Liver (tissue), 9 donors: ENCODE data around the gene MAP2K4. TPM values are rescaled to one million over a fixed set of nuclear protein-coding genes. Genes with fewer than 3 reads are reported as not detected.

Experiments
- DNase-seq: peaks from one replicate; pipeline ENCODE4 v3.0.0-alpha.2; 2017; ENCODE audit warnings: low spot score
- H3K27ac ChIP-seq, 2 donors: one replicate each; pipeline ENCODE4 v1.7.0; 2013; ENCODE audit warnings: inconsistent platforms in 2 of 2, low read length in 2 of 2, control low read depth in 1 of 2, low read depth in 1 of 2, mild to moderate bottlenecking in 1 of 2
- H3K27me3 ChIP-seq, 4 donors: one replicate each; pipeline versions ENCODE4 v1.6.1 to v1.7.0; 2013; ENCODE audit warnings: low read length in 3 of 4, inconsistent platforms in 1 of 4, mild to moderate bottlenecking in 1 of 4, moderate library complexity in 1 of 4; ENCODE audit not compliant: control insufficient read depth in 4 of 4, insufficient read depth in 4 of 4
- H3K36me3 ChIP-seq, 4 donors: one replicate each; pipeline versions ENCODE4 v1.6.1 to v1.7.0; 2013; ENCODE audit warnings: low read length in 3 of 4, mild to moderate bottlenecking in 3 of 4, low read depth in 1 of 4, moderate library complexity in 1 of 4; ENCODE audit not compliant: control insufficient read depth in 4 of 4, insufficient read depth in 3 of 4
- H3K4me1 ChIP-seq, 4 donors: one replicate each; pipeline versions ENCODE4 v1.6.1 to v1.7.0; 2013; ENCODE audit warnings: low read length in 3 of 4, mild to moderate bottlenecking in 3 of 4, moderate library complexity in 1 of 4; ENCODE audit not compliant: control insufficient read depth in 4 of 4, insufficient read depth in 4 of 4
- H3K4me3 ChIP-seq, 3 donors: one replicate each; pipeline versions ENCODE4 v1.6.1 to v1.7.0; 2013; ENCODE audit warnings: low read length in 3 of 3, control low read depth in 1 of 3, low read depth in 1 of 3, mild to moderate bottlenecking in 1 of 3
- H3K9ac ChIP-seq, 2 donors: one replicate each; pipeline ENCODE4 v1.7.0; 2013; ENCODE audit warnings: low read length in 2 of 2, mild to moderate bottlenecking in 2 of 2, moderate library complexity in 2 of 2, control low read depth in 1 of 2, low read depth in 1 of 2
- H3K9me3 ChIP-seq, 4 donors: one replicate each; pipeline versions ENCODE4 v1.6.1 to v1.7.0; 2013; ENCODE audit warnings: low read length in 3 of 4; ENCODE audit not compliant: control insufficient read depth in 4 of 4
- ATF3 ChIP-seq: IDR thresholded peaks from 2 replicates; pipeline ENCODE4 v1.6.1; 2016; ENCODE audit warnings: antibody characterized with exemption
- EGR1 ChIP-seq, 2 donors: IDR thresholded peaks; 2 replicates each; pipeline ENCODE4 v1.6.1; 2016 to 2018; ENCODE audit warnings: antibody characterized with exemption in 2 of 2, low read depth in 2 of 2
- FOXA1 ChIP-seq: IDR thresholded peaks from 2 replicates; pipeline ENCODE4 v1.6.1; 2016; ENCODE audit warnings: antibody characterized with exemption
- FOXA2 ChIP-seq: IDR thresholded peaks from 2 replicates; pipeline ENCODE4 v1.6.1; 2016; ENCODE audit warnings: antibody characterized with exemption
- GABPA ChIP-seq, 2 donors: IDR thresholded peaks in 1 of 2; conservative IDR thresholded peaks in 1 of 2; 2 replicates each; pipeline ENCODE4 v1.6.1; 2016; ENCODE audit warnings: antibody characterized with exemption in 2 of 2, mild to moderate bottlenecking in 1 of 2, moderate library complexity in 1 of 2
- HNF4A ChIP-seq, 2 donors: conservative IDR thresholded peaks; 2 replicates each; pipeline ENCODE4 v1.6.1; 2016; ENCODE audit warnings: antibody characterized with exemption in 2 of 2, mild to moderate bottlenecking in 2 of 2
- HNF4G ChIP-seq: IDR thresholded peaks from 2 replicates; pipeline ENCODE4 v1.6.1; 2016; ENCODE audit warnings: antibody characterized with exemption
- JUND ChIP-seq, 2 donors: IDR thresholded peaks; 2 replicates each; pipeline ENCODE4 v1.6.1; 2016; ENCODE audit warnings: antibody characterized with exemption in 2 of 2
- MAX ChIP-seq: IDR thresholded peaks from 2 replicates; pipeline ENCODE4 v1.6.1; 2016; ENCODE audit warnings: antibody characterized with exemption
- NR2F2 ChIP-seq: IDR thresholded peaks from 2 replicates; pipeline ENCODE4 v1.6.1; 2016; ENCODE audit warnings: antibody characterized with exemption
- RAD21 ChIP-seq, 2 donors: IDR thresholded peaks; 2 replicates each; pipeline ENCODE4 v1.6.1; 2016; ENCODE audit warnings: antibody characterized with exemption in 2 of 2, mild to moderate bottlenecking in 2 of 2
- RXRA ChIP-seq, 2 donors: IDR thresholded peaks; 2 replicates each; pipeline ENCODE4 v1.6.1; 2017 to 2018; ENCODE audit warnings: antibody characterized with exemption in 2 of 2, mild to moderate bottlenecking in 1 of 2
- SP1 ChIP-seq: IDR thresholded peaks from 2 replicates; pipeline ENCODE4 v1.6.1; 2018; ENCODE audit warnings: antibody characterized with exemption, mild to moderate bottlenecking
- TAF1 ChIP-seq: conservative IDR thresholded peaks from 2 replicates; pipeline ENCODE4 v1.6.1; 2016; ENCODE audit warnings: antibody characterized with exemption, mild to moderate bottlenecking
- YY1 ChIP-seq: IDR thresholded peaks from 2 replicates; pipeline ENCODE4 v1.6.1; 2016; ENCODE audit warnings: antibody characterized with exemption, mild to moderate bottlenecking
- WGBS: extraction: QIAGEN DNeasy Blood & Tissue Kit; methylation state at CpG from one replicate; pipeline ENCODE4 v1.1.7; 2013; 5-methylcytosine and 5-hydroxymethylcytosine counted together
- polyA plus RNA-seq, 2 donors: library from polyadenylated mRNA; stranded (reverse) in 1 of 2; unstranded in 1 of 2; fragments of 200-250 nt in 1 of 2; fragments of >200 nt in 1 of 2; fragmentation: Nextera tagmentation in 1 of 2; extraction: Ambion mirVana in 1 of 2; gene quantifications; one replicate each; pipeline versions ENCODE4 v1.2.1 to v1.2.3, GENCODE V29; 2013 to 2015
- total RNA-seq, 2 donors: library from RNA; depleted of rRNA; stranded (reverse); fragments of >200 nt; gene quantifications; one replicate each; pipeline ENCODE4 v1.2.3, GENCODE V29; 2014
- TF ChIP-seq, protein P1 (sequence below): IDR thresholded peaks from 2 replicates; pipeline ENCODE4 v1.6.1; 2016; ENCODE audit warnings: antibody characterized with exemption, mild to moderate bottlenecking
- TF ChIP-seq, protein P2 (sequence below): IDR thresholded peaks from 2 replicates; pipeline ENCODE4 v1.6.1; 2016; ENCODE audit warnings: antibody characterized with exemption
- donor health status: healthy.
- donor health status: healthy.
- donor health status: healthy.
- donor health status: healthy.
- donor health status: healthy.

The MAP2K4 gene
- total and polyA plus RNA-seq, 4 donors, result 9.2 to 23.8 (median 14.7) TPM

DNA sequence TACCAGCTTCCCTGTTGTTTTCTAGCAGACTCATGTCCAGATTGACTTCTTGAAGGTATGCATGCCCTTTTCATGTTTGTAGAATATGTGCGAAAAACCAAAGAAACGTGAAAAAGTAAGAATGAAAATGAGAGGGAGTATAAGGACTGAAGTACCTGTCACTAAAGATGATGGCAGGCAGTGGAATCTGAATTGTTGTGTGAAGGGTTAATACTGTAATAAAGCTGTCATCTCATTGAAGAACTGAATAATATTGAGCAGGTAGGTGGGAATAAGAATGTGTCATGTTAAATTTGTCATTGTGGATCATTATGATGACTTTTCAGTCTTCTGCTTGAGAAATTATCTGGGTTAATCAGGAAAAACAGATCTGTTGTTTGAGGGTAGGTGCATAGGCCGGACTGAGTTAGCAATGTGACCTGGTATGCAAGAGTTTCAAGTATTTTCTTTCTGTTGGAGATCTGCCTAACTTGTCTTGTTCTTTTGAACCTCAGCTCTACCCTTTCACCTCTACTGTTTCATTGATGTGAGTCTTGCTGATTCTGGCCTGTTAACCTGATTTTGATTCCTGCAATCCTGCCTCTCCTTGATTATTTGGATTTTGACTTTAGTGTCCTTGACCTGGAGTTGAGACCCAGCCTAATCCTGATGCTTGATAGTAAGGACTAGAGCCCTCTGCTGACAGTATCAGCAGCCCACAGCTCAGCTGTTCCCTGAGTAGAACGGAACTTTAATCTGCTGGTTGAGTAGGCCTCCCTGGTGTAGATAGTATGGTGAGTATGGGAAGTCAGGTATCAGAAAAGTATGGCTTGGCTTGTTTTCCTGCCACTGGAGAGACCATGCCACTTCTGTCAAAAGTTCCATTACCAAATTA, 64.6 kb downstream of the MAP2K4 start:
- 88% methylated on average over 4 of the region's 4 CpGs for WGBS
- Histone ChIP-seq H3K4me1 (peaks cover 0 to 4% (median 4%) of the 10 kb centered on the region in 4 donors), H3K9ac (no peak overlapping the region), H3K27me3 (no peaks in the 10 kb centered on the region), H3K9me3 (no peaks in the 10 kb centered on the region), H3K27ac (no peak overlapping the region), H3K36me3 (peaks cover 0 to 6% (median 1%) of the 10 kb centered on the region in 4 donors), H3K4me3 (no peak overlapping the region)
- TF ChIP-seq RXRA (IDR thresholded peaks at IDR 0.05), result peak in 1 of 2 donors; percentile 36
- TF ChIP-seq RAD21 (IDR thresholded peaks at IDR 0.05), result peak in 1 of 2 donors; percentile 35
- peak in 1 of 2 donors; percentile 24 for TF ChIP-seq HNF4A (conservative IDR thresholded peaks at IDR 0.05)
- TF ChIP-seq, protein P1, sequence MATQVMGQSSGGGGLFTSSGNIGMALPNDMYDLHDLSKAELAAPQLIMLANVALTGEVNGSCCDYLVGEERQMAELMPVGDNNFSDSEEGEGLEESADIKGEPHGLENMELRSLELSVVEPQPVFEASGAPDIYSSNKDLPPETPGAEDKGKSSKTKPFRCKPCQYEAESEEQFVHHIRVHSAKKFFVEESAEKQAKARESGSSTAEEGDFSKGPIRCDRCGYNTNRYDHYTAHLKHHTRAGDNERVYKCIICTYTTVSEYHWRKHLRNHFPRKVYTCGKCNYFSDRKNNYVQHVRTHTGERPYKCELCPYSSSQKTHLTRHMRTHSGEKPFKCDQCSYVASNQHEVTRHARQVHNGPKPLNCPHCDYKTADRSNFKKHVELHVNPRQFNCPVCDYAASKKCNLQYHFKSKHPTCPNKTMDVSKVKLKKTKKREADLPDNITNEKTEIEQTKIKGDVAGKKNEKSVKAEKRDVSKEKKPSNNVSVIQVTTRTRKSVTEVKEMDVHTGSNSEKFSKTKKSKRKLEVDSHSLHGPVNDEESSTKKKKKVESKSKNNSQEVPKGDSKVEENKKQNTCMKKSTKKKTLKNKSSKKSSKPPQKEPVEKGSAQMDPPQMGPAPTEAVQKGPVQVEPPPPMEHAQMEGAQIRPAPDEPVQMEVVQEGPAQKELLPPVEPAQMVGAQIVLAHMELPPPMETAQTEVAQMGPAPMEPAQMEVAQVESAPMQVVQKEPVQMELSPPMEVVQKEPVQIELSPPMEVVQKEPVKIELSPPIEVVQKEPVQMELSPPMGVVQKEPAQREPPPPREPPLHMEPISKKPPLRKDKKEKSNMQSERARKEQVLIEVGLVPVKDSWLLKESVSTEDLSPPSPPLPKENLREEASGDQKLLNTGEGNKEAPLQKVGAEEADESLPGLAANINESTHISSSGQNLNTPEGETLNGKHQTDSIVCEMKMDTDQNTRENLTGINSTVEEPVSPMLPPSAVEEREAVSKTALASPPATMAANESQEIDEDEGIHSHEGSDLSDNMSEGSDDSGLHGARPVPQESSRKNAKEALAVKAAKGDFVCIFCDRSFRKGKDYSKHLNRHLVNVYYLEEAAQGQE, result no peak
- DNase-seq, result no peak

DNA sequence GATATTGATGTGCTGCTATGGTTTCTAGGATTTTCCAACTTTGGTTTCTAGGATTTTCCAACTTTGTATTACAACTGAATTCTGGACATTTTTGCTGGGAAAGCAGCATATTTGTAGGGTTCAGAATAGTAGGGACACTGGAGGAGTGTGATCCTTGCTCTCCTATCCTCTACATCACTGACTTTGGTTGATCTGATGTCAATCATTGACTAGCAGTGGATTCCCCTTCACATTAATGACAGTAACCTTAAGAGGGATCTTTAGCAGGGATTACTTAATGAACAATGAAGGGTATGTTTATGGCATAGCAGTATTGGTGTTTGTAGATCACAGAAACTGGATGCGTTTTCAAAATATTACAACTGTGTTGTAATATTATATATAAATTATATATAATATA, 67.4 kb downstream of the MAP2K4 start:
- no peak for DNase-seq
- H3K27ac ChIP-seq, result no peak overlapping the region
- peaks cover 0 to 4% (median 4%) of the 10 kb centered on the region in 4 donors for H3K4me1 ChIP-seq
- WGBS, result 100% methylated on average over 1 of the region's 1 CpG
- no peak overlapping the region for H3K9ac ChIP-seq
- peaks cover 0 to 6% (median 2%) of the 10 kb centered on the region in 4 donors for H3K36me3 ChIP-seq
- no peak overlapping the region for H3K4me3 ChIP-seq
- H3K9me3 ChIP-seq, result no peaks in the 10 kb centered on the region
- TF ChIP-seq RXRA (IDR thresholded peaks at IDR 0.05), result no peak
- TF ChIP-seq EGR1 (IDR thresholded peaks at IDR 0.05; ENCODE audit: low read depth in 2 of 2), result no peak
- no peak for TF ChIP-seq RAD21 (IDR thresholded peaks at IDR 0.05)
- TF ChIP-seq JUND (IDR thresholded peaks at IDR 0.05), result no peak
- TF ChIP-seq ATF3, result no peak
- no peaks in the 10 kb centered on the region for H3K27me3 ChIP-seq

DNA sequence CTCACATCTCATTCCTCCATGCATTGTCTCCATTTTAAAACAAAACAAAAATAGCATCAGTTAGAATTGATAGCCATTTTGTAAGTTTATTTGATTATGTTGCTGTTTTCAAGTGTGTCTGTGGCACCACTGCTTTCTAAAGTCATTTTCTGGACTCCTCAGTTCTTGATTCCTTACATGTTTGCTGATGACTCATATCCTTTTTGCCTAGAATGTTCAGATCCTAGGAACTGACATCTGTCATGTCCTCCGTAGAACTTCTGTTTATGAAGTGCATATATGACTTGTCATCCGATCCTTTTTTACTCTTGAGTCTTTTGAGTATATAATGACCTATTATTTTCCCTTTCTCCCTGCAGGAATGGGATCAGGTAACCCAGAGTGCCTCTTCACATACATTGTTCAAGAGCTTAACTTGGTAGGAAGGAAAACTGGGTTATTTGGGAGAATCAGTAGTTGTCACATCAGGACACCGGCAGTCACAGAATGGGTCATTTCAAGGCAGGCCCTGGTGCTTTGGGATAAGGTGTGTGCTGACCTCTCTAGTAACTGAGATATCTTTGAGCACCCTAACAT, 69.2 kb downstream of the MAP2K4 start:
- Histone ChIP-seq H3K4me3 (no peak overlapping the region), H3K9me3 (no peaks in the 10 kb centered on the region), H3K4me1 (peaks cover 0 to 4% (median 3%) of the 10 kb centered on the region in 4 donors), H3K36me3 (peaks cover 0 to 6% (median under 1%) of the 10 kb centered on the region in 4 donors), H3K9ac (no peak overlapping the region), H3K27me3 (no peaks in the 10 kb centered on the region), H3K27ac (no peak overlapping the region)
- DNase-seq, result no peak
- WGBS, result 94% methylated on average over 3 of the region's 3 CpGs
- no peak for TF ChIP-seq HNF4G
- TF ChIP-seq YY1, result no peak
- TF ChIP-seq FOXA2, result no peak
- TF ChIP-seq ATF3, result no peak
- TF ChIP-seq TAF1, result no peak
- no peak for TF ChIP-seq MAX
- no peak for TF ChIP-seq GABPA (IDR thresholded peaks at IDR 0.05 in 1 of 2, conservative IDR thresholded peaks at IDR 0.05 in 1 of 2)
- TF ChIP-seq RXRA (IDR thresholded peaks at IDR 0.05), result no peak
- no peak for TF ChIP-seq SP1
- no peak for TF ChIP-seq RAD21 (IDR thresholded peaks at IDR 0.05)
- TF ChIP-seq, protein P2, sequence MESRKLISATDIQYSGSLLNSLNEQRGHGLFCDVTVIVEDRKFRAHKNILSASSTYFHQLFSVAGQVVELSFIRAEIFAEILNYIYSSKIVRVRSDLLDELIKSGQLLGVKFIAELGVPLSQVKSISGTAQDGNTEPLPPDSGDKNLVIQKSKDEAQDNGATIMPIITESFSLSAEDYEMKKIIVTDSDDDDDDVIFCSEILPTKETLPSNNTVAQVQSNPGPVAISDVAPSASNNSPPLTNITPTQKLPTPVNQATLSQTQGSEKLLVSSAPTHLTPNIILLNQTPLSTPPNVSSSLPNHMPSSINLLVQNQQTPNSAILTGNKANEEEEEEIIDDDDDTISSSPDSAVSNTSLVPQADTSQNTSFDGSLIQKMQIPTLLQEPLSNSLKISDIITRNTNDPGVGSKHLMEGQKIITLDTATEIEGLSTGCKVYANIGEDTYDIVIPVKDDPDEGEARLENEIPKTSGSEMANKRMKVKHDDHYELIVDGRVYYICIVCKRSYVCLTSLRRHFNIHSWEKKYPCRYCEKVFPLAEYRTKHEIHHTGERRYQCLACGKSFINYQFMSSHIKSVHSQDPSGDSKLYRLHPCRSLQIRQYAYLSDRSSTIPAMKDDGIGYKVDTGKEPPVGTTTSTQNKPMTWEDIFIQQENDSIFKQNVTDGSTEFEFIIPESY, result no peak
- TF ChIP-seq NR2F2, result no peak
- TF ChIP-seq HNF4A (conservative IDR thresholded peaks at IDR 0.05), result no peak
- no peak for TF ChIP-seq JUND (IDR thresholded peaks at IDR 0.05)
- no peak for TF ChIP-seq FOXA1
